ENCODE results near the gene FAM120A.

GRCh38 chr9:93614830-93615468, 163.5 kb downstream of the FAM120A start:
- no peak for TF ChIP-seq POLR2A (IDR thresholded peaks at IDR 0.05)
- TF ChIP-seq CTCF (IDR thresholded peaks at IDR 0.05): no peak
